ENCODE measurements around the gene NUDT1.

- TF ChIP-seq EZH2 (IDR thresholded peaks at IDR 0.05; ENCODE audit: insufficient read depth, poor library complexity, severe bottlenecking) (no peak), EZH2phosphoT487 (IDR thresholded peaks at IDR 0.05; ENCODE audit: insufficient read depth, low read depth) (no peak)
Observed at GRCh38 chr7:2197436-2198155, 44.4 kb upstream of the NUDT1 start.
